Heart left ventricle (tissue), 16 donors: ENCODE measurements around the gene SLC25A21. TPM values are rescaled to one million over a fixed set of nuclear protein-coding genes. Genes with fewer than 3 reads are reported as not detected.

Experiments
- ATAC-seq, 4 donors: fragments of 200-7000 bp; cut with Tn5 transposase; one replicate each; pipeline ENCODE4 v1.9.1; 2020 to 2022; ENCODE audit warnings: moderate library complexity in 4 of 4, mild to moderate bottlenecking in 3 of 4, moderate number of reproducible peaks in 1 of 4
- DNase-seq, 5 donors: peaks; one replicate each; pipeline ENCODE4 v3.0.0-alpha.2; 2020
- H3K27ac ChIP-seq, 12 donors: fragments of 200-600 bp; sonication (generic) in 4 of 12; one replicate each; pipeline versions ENCODE4 v1.5.0 to v1.8.0; 2016 to 2022; ENCODE audit warnings: mild to moderate bottlenecking in 2 of 12
- H3K27me3 ChIP-seq, 9 donors: fragments of 200-600 bp; sonication (generic) in 2 of 9; one replicate each; pipeline versions ENCODE4 v1.5.1 to v1.8.0; 2016 to 2022; ENCODE audit warnings: mild to moderate bottlenecking in 3 of 9
- H3K36me3 ChIP-seq, 9 donors: fragments of 200-600 bp; sonication (generic) in 2 of 9; one replicate each; pipeline versions ENCODE4 v1.5.0 to v1.8.0; 2018 to 2022; ENCODE audit warnings: mild to moderate bottlenecking in 2 of 9
- H3K4me1 ChIP-seq, 12 donors: fragments of 200-600 bp; sonication (generic) in 4 of 12; one replicate each; pipeline versions ENCODE4 v1.5.0 to v1.8.0; 2016 to 2022; ENCODE audit warnings: mild to moderate bottlenecking in 3 of 12
- H3K4me3 ChIP-seq, 12 donors: fragments of 200-600 bp; sonication (generic) in 4 of 12; one replicate each; pipeline versions ENCODE4 v1.5.0 to v1.8.0; 2017 to 2022; ENCODE audit warnings: mild to moderate bottlenecking in 9 of 12, moderate library complexity in 4 of 12
- H3K9me3 ChIP-seq, 12 donors: fragments of 200-600 bp; sonication (generic) in 4 of 12; one replicate each; pipeline versions ENCODE4 v1.5.0 to v1.8.0; 2016 to 2022; ENCODE audit warnings: mild to moderate bottlenecking in 1 of 12
- CTCF ChIP-seq, 12 donors: fragments of 200-600 bp; sonication (generic) in 4 of 12; IDR thresholded peaks; one replicate each; pipeline versions ENCODE4 v1.5.0 to v1.8.0; 2018 to 2022; ENCODE audit warnings: antibody characterized with exemption in 12 of 12, mild to moderate bottlenecking in 5 of 12
- POLR2A ChIP-seq, 2 donors: fragments of 450-650 bp; IDR thresholded peaks; one replicate each; pipeline ENCODE4 v1.6.1; 2017; ENCODE audit warnings: antibody characterized with exemption in 2 of 2, mild to moderate bottlenecking in 2 of 2, moderate library complexity in 2 of 2
- WGBS, 4 donors: extraction: QIAGEN DNeasy Blood & Tissue Kit in 2 of 4; methylation state at CpG; one replicate each; pipeline versions ENCODE4 v1.1.5 to v1.1.7; 2013 to 2018; 5-methylcytosine and 5-hydroxymethylcytosine counted together
- intact Hi-C, 10 donors: fragments of 100-400 bp; cut with DNase I; formaldehyde crosslinking; loops; one replicate each; pipeline versions ENCODE4 v1.11.1 to v1.14.2; 2022
- polyA plus RNA-seq, 2 donors: library from polyadenylated mRNA; stranded (reverse); fragments of 200-250 nt; gene quantifications; one replicate each; pipeline ENCODE4 v1.2.3, GENCODE V29; 2013
- total RNA-seq, 9 donors: library from RNA; depleted of rRNA in 2 of 9; stranded (reverse); fragments of >200 nt in 2 of 9; fragmentation: NEBNext Ultra II Directional in 3 of 9; extraction: Animal tissue kit (Norgen Biotek cat#: 25700) in 3 of 9; gene quantifications; one replicate each; pipeline versions ENCODE4 v1.1.0 to v1.2.4, GENCODE V29; 2016 to 2023
- donor health status: ischemic (EF 13 %, LVEDD 7.1; RV severe dilation, severe dysfunction).
- donor health status: healthy with polysubstance abuse.
- donor health status: DM: no; HTN: yes; CAD: no.
- donor health status: DM: no; HTN: no; CAD: no.
- donor health status: ischemic (EF 25% LVEDD 6.9; RV normal size, moderate dysfunction).
- donor health status: ischemic (EF 25% LVEDD 5.7; RV mildly dilated, moderate dysfunction).
- donor health status: healthy.
- donor health status: DM: yes; HTN: yes; CAD: no.
- donor health status: ischemic (EF 35%, LVEDD 5.7; RV mildly dilated, moderate dysfunction).
- donor health status: nonischemic (EF 11% LVEDD 7.7; RV severe dilation, severe dysfunction).
- donor health status: DM: yes; HTN: yes; CAD: no.
- donor health status: PGD.
- donor health status: ischemic (EF 29% LVEDD 5.4; RV normal size, mild dysfunction).
- donor health status: nonischemic (EF 23%, LVEDD 6.1; RV moderate dilation, normal function).

SLC25A21 gene
- total and polyA plus RNA-seq, 11 donors: 0.12 to 1.6 (median 0.24) TPM; not detected in 1

- Histone ChIP-seq H3K9me3 (no peaks in the 10 kb centered on the region), H3K36me3 (no peaks in the 10 kb centered on the region), H3K27ac (no peak overlapping the region), H3K4me1 (no peaks in the 10 kb centered on the region), H3K4me3 (no peak overlapping the region), H3K27me3 (no peaks in the 10 kb centered on the region)
- DNase-seq (no peak), ATAC-seq (no peak)
- WGBS, 4 donors: 84 to 89% (median 87%) methylated on average over 3 of the region's 3 CpGs
- TF ChIP-seq CTCF (IDR thresholded peaks at IDR 0.05) (no peak), POLR2A (IDR thresholded peaks at IDR 0.05) (no peak)
- intact Hi-C loops: no loop called here
Observed at GRCh38 chr14:36859119-36859518, 313.3 kb downstream of the SLC25A21 start.

GRCh38 chr14:36857842-36858445 is 314.5 kb downstream of the SLC25A21 start:
- WGBS, 4 donors: 69 to 84% (median 72%) methylated on average over 5 of the region's 5 CpGs
- no peaks in the 10 kb centered on the region for H3K9me3 ChIP-seq
- H3K36me3 ChIP-seq: no peaks in the 10 kb centered on the region
- no peak overlapping the region for H3K4me3 ChIP-seq
- no peak overlapping the region for H3K27ac ChIP-seq
- peak in 2 of 4 donors; percentile 62 to 63 for ATAC-seq
- TF ChIP-seq POLR2A (IDR thresholded peaks at IDR 0.05) (no peak), CTCF (IDR thresholded peaks at IDR 0.05) (no peak)
- no peaks in the 10 kb centered on the region for H3K4me1 ChIP-seq
- H3K27me3 ChIP-seq: no peaks in the 10 kb centered on the region
- intact Hi-C loops: no loop called here
- no peak for DNase-seq

GRCh38 chr14:36857136-36857535 is 315.3 kb downstream of the SLC25A21 start:
- H3K27ac ChIP-seq: no peak overlapping the region
- ATAC-seq (no peak), DNase-seq (no peak)
- no peaks in the 10 kb centered on the region for H3K4me1 ChIP-seq
- intact Hi-C loops: no loop called here
- no peaks in the 10 kb centered on the region for H3K9me3 ChIP-seq
- WGBS, 4 donors: 75 to 87% (median 76%) methylated on average over 7 of the region's 7 CpGs
- TF ChIP-seq CTCF (IDR thresholded peaks at IDR 0.05) (no peak), POLR2A (IDR thresholded peaks at IDR 0.05) (no peak)
- no peak overlapping the region for H3K4me3 ChIP-seq
- no peaks in the 10 kb centered on the region for H3K36me3 ChIP-seq
- no peaks in the 10 kb centered on the region for H3K27me3 ChIP-seq

GRCh38 chr14:36856095-36856878 is 316.1 kb downstream of the SLC25A21 start:
- no peak for TF ChIP-seq CTCF (IDR thresholded peaks at IDR 0.05)
- TF ChIP-seq POLR2A (IDR thresholded peaks at IDR 0.05): no peak
- no peak for DNase-seq
- H3K36me3 ChIP-seq: no peaks in the 10 kb centered on the region
- no peak overlapping the region for H3K27ac ChIP-seq
- H3K9me3 ChIP-seq: no peaks in the 10 kb centered on the region
- no peaks in the 10 kb centered on the region for H3K27me3 ChIP-seq
- no peak for ATAC-seq
- intact Hi-C loops: no loop called here
- WGBS, 4 donors: 70 to 85% (median 85%) methylated on average over 15 of the region's 15 CpGs
- no peaks in the 10 kb centered on the region for H3K4me1 ChIP-seq
- no peak overlapping the region for H3K4me3 ChIP-seq
